HepG2 (cell line): ENCODE data around the gene OTUB2. TPM values are rescaled to one million over a fixed set of nuclear protein-coding genes. Genes with fewer than 3 reads are reported as not detected.
A peak's percentile ranks its signal among the peaks of the same experiment; 100 is the strongest.

Experiments
- CBX5 ChIP-seq: sonication (generic); formaldehyde crosslinking; IDR thresholded peaks from 2 replicates; pipeline ENCODE4 v1.4.0; 2020; ENCODE audit warnings: missing genetic modification reagents, borderline replicate concordance
- CERS6 ChIP-seq: sonication (generic); formaldehyde crosslinking; IDR thresholded peaks from 2 replicates; pipeline ENCODE4 v1.5.0; 2020; ENCODE audit warnings: missing genetic modification reagents
- FOXO1 ChIP-seq: sonication (generic); formaldehyde crosslinking; IDR thresholded peaks from 2 replicates; pipeline ENCODE4 v1.4.0; 2020; ENCODE audit warnings: missing genetic modification reagents
- HMG20A ChIP-seq: IDR thresholded peaks from 2 replicates; pipeline ENCODE4 v1.6.1; 2016; ENCODE audit warnings: borderline replicate concordance
- HMGXB4 ChIP-seq, 2 experiments: sonication (generic) in 1 of 2; formaldehyde crosslinking in 1 of 2; IDR thresholded peaks; 2 replicates each; pipeline versions ENCODE4 v1.4.0 to v1.6.1; 2018 to 2020; ENCODE audit warnings: missing genetic modification reagents in 2 of 2, borderline replicate concordance in 1 of 2, low read depth in 1 of 2, mild to moderate bottlenecking in 1 of 2, missing biosample characterization in 1 of 2
- HNRNPK ChIP-seq: fragments of 200-400 bp; formaldehyde crosslinking; IDR thresholded peaks from 2 replicates; pipeline ENCODE4 v1.6.1; 2018; ENCODE audit warnings: low read length, low read depth, moderate library complexity, mild to moderate bottlenecking; ENCODE audit not compliant: poor library complexity, severe bottlenecking
- MYC ChIP-seq: sonication (generic); formaldehyde crosslinking; IDR thresholded peaks from 2 replicates; pipeline ENCODE4 v1.9.0; 2021; ENCODE audit warnings: missing genetic modification reagents, borderline replicate concordance
- PHF8 ChIP-seq: sonication (generic); formaldehyde crosslinking; IDR thresholded peaks from 2 replicates; pipeline ENCODE4 v1.5.0; 2020; ENCODE audit warnings: missing genetic modification reagents
- SOX6 ChIP-seq, 2 experiments: fragments of 450-650 bp in 1 of 2; sonication (generic) in 1 of 2; formaldehyde crosslinking in 1 of 2; IDR thresholded peaks; 2 replicates each; pipeline versions ENCODE4 v1.4.0 to v1.6.1; 2017 to 2020; ENCODE audit warnings: antibody characterized with exemption in 1 of 2, mild to moderate bottlenecking in 1 of 2, missing genetic modification reagents in 1 of 2
- ZBTB4 ChIP-seq: sonication (generic); formaldehyde crosslinking; IDR thresholded peaks from 2 replicates; pipeline ENCODE4 v1.4.0; 2020; ENCODE audit warnings: missing genetic modification reagents, mild to moderate bottlenecking, borderline replicate concordance
- ZNF253 ChIP-seq: sonication (generic); formaldehyde crosslinking; IDR thresholded peaks from 2 replicates; pipeline ENCODE4 v1.8.0; 2022; ENCODE audit warnings: mild to moderate bottlenecking, missing genetic modification reagents, borderline replicate concordance
- ZNF337 ChIP-seq: sonication (generic); formaldehyde crosslinking; IDR thresholded peaks from 2 replicates; pipeline ENCODE4 v1.5.1; 2020; ENCODE audit warnings: missing genetic modification reagents, low read depth, mild to moderate bottlenecking, borderline replicate concordance
- ZNF83 ChIP-seq: sonication (generic); formaldehyde crosslinking; IDR thresholded peaks from 2 replicates; pipeline ENCODE4 v1.4.0; 2020; ENCODE audit warnings: missing genetic modification reagents, mild to moderate bottlenecking, borderline replicate concordance
- polyA plus RNA-seq, 8 experiments: library from polyadenylated mRNA; depleted of rRNA in 3 of 8; stranded (reverse) in 7 of 8; unstranded in 1 of 8; fragments of >200 nt; fragmentation: Illumina TruSeq in 4 of 8; extraction: Trizol in 4 of 8; gene quantifications; 2 replicates each; pipeline versions ENCODE4 v1.2.1 to v1.2.3, GENCODE V29; 2011 to 2016; ENCODE audit warnings: low read depth in 4 of 8, missing spikeins in 1 of 8, mixed read lengths in 1 of 8; ENCODE audit not compliant: insufficient read depth in 1 of 8
- total RNA-seq, 5 experiments: library from RNA; depleted of rRNA; stranded (reverse); fragments of >200 nt; fragmentation: Illumina TruSeq; extraction: Trizol; gene quantifications; 2 replicates each; pipeline ENCODE4 v1.2.3, GENCODE V29; 2016; ENCODE audit warnings: low read depth in 1 of 5
- TF ChIP-seq, protein P1 (sequence below): sonication (generic); formaldehyde crosslinking; IDR thresholded peaks from 2 replicates; pipeline ENCODE4 v1.5.0; 2020; ENCODE audit warnings: mild to moderate bottlenecking, missing genetic modification reagents
- TF ChIP-seq, protein P2 (sequence below): sonication (generic); formaldehyde crosslinking; IDR thresholded peaks from 2 replicates; pipeline ENCODE4 v1.8.0; 2022; ENCODE audit warnings: missing genetic modification reagents, low read depth, mild to moderate bottlenecking, borderline replicate concordance

Gene OTUB2
- total and polyA plus RNA-seq, 2 of the 13 experiments (the other 11 are each of a cell fraction or from before 2014, with no cell fraction given), result 2.2 to 2.4 TPM

DNA sequence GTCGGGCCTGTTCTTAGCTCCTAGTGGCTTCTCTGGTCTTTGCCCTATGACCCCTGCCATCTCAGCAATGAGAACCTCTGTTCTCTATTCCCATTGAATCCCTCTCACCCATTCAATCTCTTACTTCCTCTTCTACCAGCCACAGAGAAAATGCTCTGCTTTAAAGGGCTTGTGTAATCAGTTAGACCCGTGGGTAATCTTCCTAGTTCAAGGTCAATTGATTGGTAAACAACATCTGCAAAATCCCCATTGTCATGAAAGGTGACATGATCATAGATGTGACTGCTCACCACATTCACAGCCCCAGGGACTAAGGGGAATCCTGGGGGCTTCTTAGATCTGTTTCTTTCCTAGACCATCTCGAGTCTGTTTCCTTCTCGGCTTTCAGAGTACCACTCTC, 36.2 kb upstream of the OTUB2 start (continued):
- TF ChIP-seq, protein P1, sequence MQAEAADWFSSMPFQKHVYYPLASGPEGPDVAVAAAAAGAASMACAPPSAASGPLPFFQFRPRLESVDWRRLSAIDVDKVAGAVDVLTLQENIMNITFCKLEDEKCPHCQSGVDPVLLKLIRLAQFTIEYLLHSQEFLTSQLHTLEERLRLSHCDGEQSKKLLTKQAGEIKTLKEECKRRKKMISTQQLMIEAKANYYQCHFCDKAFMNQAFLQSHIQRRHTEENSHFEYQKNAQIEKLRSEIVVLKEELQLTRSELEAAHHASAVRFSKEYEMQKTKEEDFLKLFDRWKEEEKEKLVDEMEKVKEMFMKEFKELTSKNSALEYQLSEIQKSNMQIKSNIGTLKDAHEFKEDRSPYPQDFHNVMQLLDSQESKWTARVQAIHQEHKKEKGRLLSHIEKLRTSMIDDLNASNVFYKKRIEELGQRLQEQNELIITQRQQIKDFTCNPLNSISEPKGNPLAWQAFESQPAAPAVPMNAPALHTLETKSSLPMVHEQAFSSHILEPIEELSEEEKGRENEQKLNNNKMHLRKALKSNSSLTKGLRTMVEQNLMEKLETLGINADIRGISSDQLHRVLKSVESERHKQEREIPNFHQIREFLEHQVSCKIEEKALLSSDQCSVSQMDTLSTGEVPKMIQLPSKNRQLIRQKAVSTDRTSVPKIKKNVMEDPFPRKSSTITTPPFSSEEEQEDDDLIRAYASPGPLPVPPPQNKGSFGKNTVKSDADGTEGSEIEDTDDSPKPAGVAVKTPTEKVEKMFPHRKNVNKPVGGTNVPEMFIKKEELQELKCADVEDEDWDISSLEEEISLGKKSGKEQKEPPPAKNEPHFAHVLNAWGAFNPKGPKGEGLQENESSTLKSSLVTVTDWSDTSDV (CRISPR knock-in tag), result no peak
- TF ChIP-seq ZBTB4 (CRISPR knock-in tag) (no peak), HMG20A (peak; percentile 95; the same call in 1 of the 2 replicates), ZNF253 (no peak), HMGXB4 (CRISPR knock-in tag; IDR thresholded peaks at IDR 0.05; ENCODE audit: borderline replicate concordance in 1 of 2, low read depth in 1 of 2) (no peak), CBX5 (CRISPR knock-in tag) (no peak), CERS6 (CRISPR knock-in tag) (no peak), ZNF83 (CRISPR knock-in tag) (no peak), HNRNPK (no peak), MYC (no peak), PHF8 (CRISPR knock-in tag) (no peak), FOXO1 (no peak; the same call in 1 of the 2 replicates), SOX6 (IDR thresholded peaks at IDR 0.05) (no peak), SOX6 (CRISPR knock-in tag; IDR thresholded peaks at IDR 0.05) (peak; percentile 95), ZNF337 (CRISPR knock-in tag) (no peak)
- TF ChIP-seq, protein P2, sequence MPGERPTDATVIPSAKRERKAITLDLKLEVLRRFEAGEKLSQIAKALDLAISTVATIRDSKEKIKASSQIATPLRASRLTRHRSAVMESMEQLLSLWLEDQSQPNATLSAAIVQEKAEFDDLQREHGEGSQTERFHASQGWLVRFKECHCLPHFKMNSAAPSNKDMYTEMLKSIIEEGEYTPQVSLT, result no peak
